ENCODE data around the gene CIAO3.

DNA sequence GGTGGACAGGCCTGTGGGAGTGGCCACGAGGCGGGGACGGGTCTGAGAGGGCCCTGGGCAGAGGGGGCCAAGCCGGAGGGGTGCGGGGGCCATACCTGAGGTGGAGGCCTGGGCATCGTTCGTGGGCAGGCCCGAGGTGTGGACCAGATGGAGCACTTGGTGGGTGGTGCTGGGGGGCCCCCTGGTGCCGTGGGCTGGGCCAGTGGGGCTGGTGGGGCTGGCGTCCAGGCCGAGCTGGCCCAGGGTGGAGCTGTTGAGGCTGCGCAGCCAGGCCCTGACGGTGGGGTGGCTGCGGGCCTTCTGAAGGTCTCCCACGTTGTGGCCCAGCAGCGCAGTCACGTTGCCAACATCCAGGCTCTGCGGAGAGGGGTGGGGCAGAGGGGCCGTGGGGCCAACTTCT lies 29.1 kb upstream of the CIAO3 start:
- TF ChIP-seq, protein P1, sequence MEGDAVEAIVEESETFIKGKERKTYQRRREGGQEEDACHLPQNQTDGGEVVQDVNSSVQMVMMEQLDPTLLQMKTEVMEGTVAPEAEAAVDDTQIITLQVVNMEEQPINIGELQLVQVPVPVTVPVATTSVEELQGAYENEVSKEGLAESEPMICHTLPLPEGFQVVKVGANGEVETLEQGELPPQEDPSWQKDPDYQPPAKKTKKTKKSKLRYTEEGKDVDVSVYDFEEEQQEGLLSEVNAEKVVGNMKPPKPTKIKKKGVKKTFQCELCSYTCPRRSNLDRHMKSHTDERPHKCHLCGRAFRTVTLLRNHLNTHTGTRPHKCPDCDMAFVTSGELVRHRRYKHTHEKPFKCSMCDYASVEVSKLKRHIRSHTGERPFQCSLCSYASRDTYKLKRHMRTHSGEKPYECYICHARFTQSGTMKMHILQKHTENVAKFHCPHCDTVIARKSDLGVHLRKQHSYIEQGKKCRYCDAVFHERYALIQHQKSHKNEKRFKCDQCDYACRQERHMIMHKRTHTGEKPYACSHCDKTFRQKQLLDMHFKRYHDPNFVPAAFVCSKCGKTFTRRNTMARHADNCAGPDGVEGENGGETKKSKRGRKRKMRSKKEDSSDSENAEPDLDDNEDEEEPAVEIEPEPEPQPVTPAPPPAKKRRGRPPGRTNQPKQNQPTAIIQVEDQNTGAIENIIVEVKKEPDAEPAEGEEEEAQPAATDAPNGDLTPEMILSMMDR (optimal IDR thresholded peaks at IDR 0.05 in 1 of 3, IDR thresholded peaks at IDR 0.05 in 1 of 3, conservative IDR thresholded peaks at IDR 0.05 in 1 of 3; ENCODE audit: extremely low read depth in 1 of 3, insufficient read depth in 2 of 3, low read length in 3 of 3): no peak
- no peak for TF ChIP-seq EZH2 (IDR thresholded peaks at IDR 0.05; ENCODE audit: low read length)
